ENCODE measurements around the gene CDYL2.

CDYL2 gene

GRCh38 chr16:80703131-80704071, 101.0 kb downstream of the CDYL2 start:
- no peak for DNase-seq

GRCh38 chr16:80702696-80703095, 101.7 kb downstream of the CDYL2 start:
- DNase-seq = no peak

GRCh38 chr16:80700558-80700957, 103.8 kb downstream of the CDYL2 start:
- no peak for DNase-seq

GRCh38 chr16:80695020-80695419, 109.4 kb downstream of the CDYL2 start:
- no peak for DNase-seq

GRCh38 chr16:80693553-80693952, 110.8 kb downstream of the CDYL2 start:
- no peak for DNase-seq

- DNase-seq = no peak
Observed at GRCh38 chr16:80692270-80692669, 112.1 kb downstream of the CDYL2 start.

- no peak for DNase-seq
Observed at GRCh38 chr16:80691111-80691741, 113.2 kb downstream of the CDYL2 start.

- no peak for DNase-seq
Observed at GRCh38 chr16:80689487-80689886, 114.9 kb downstream of the CDYL2 start.

- no peak for DNase-seq
Observed at GRCh38 chr16:80687606-80688005, 116.8 kb downstream of the CDYL2 start.

GRCh38 chr16:80684906-80685305, 119.5 kb downstream of the CDYL2 start:
- DNase-seq = no peak

GRCh38 chr16:80684136-80684765, 120.1 kb downstream of the CDYL2 start:
- DNase-seq = no peak

- DNase-seq = no peak
Observed at GRCh38 chr16:80683646-80684045, 120.8 kb downstream of the CDYL2 start.

- no peak for DNase-seq
Observed at GRCh38 chr16:80682421-80683070, 121.9 kb downstream of the CDYL2 start.

GRCh38 chr16:80681436-80681835, 123.0 kb downstream of the CDYL2 start:
- DNase-seq = no peak

GRCh38 chr16:80680839-80681238, 123.6 kb downstream of the CDYL2 start:
- DNase-seq = no peak

- no peak for DNase-seq
Observed at GRCh38 chr16:80680046-80680445, 124.4 kb downstream of the CDYL2 start.

GRCh38 chr16:80674884-80675283, 129.5 kb downstream of the CDYL2 start:
- no peak for DNase-seq

GRCh38 chr16:80672379-80672778, 132.0 kb downstream of the CDYL2 start:
- no peak for DNase-seq

GRCh38 chr16:80671281-80671849, 133.0 kb downstream of the CDYL2 start:
- DNase-seq = no peak

GRCh38 chr16:80670170-80670865, 134.1 kb downstream of the CDYL2 start:
- DNase-seq = no peak

- no peak for DNase-seq
Observed at GRCh38 chr16:80669673-80670072, 134.7 kb downstream of the CDYL2 start.

GRCh38 chr16:80667925-80668324, 136.5 kb downstream of the CDYL2 start:
- no peak for DNase-seq
